Heart right ventricle (tissue), 16 donors: ENCODE data around the gene RHBDL1. TPM values are rescaled to one million over a fixed set of nuclear protein-coding genes. Genes with fewer than 3 reads are reported as not detected.

ENCODE experiments used
- ATAC-seq, 8 donors: fragments of 200-7000 bp; cut with Tn5 transposase; one replicate each; pipeline ENCODE4 v1.9.1; 2020; ENCODE audit warnings: mild to moderate bottlenecking in 8 of 8, moderate library complexity in 8 of 8, moderate number of reproducible peaks in 1 of 8
- DNase-seq, 2 donors: peaks; one replicate each; pipeline ENCODE4 v3.0.0-alpha.2; 2020
- H3K27ac ChIP-seq, 10 donors: fragments of 200-600 bp; sonication (generic) in 2 of 10; one replicate each; pipeline versions ENCODE4 v1.5.0 to v1.8.0; 2020 to 2022; ENCODE audit warnings: mild to moderate bottlenecking in 3 of 10
- H3K27me3 ChIP-seq, 7 donors: fragments of 200-600 bp; one replicate each; pipeline ENCODE4 v1.8.0; 2021 to 2022; ENCODE audit warnings: mild to moderate bottlenecking in 2 of 7
- H3K36me3 ChIP-seq, 9 donors: fragments of 200-600 bp; sonication (generic) in 1 of 9; one replicate each; pipeline versions ENCODE4 v1.5.0 to v1.8.0; 2020 to 2022; ENCODE audit warnings: mild to moderate bottlenecking in 2 of 9
- H3K4me1 ChIP-seq, 9 donors: fragments of 200-600 bp; sonication (generic) in 1 of 9; one replicate each; pipeline versions ENCODE4 v1.5.0 to v1.8.0; 2020 to 2022; ENCODE audit warnings: mild to moderate bottlenecking in 4 of 9
- H3K4me3 ChIP-seq, 10 donors: fragments of 200-600 bp; sonication (generic) in 2 of 10; one replicate each; pipeline versions ENCODE4 v1.5.0 to v1.8.0; 2020 to 2022; ENCODE audit warnings: mild to moderate bottlenecking in 7 of 10, moderate library complexity in 2 of 10
- H3K9me3 ChIP-seq, 11 donors: fragments of 200-600 bp in 10 of 11; sonication (generic) in 2 of 11; one replicate each; pipeline versions ENCODE4 v1.5.0 to v1.8.0; 2013 to 2022; ENCODE audit warnings: mild to moderate bottlenecking in 2 of 11, control low read depth in 1 of 11, moderate library complexity in 1 of 11
- WGBS, 2 donors: extraction: QIAGEN DNeasy Blood & Tissue Kit; methylation state at CpG; one replicate each; pipeline ENCODE4 v1.1.7; 2013; ENCODE audit warnings: inconsistent platforms in 1 of 2; 5-methylcytosine and 5-hydroxymethylcytosine counted together
- intact Hi-C, 10 donors: fragments of 100-400 bp; cut with DNase I; formaldehyde crosslinking; loops; one replicate each; pipeline versions ENCODE4 v1.11.1 to v1.14.2; 2022
- polyA plus RNA-seq, 2 donors: library from polyadenylated mRNA; stranded (reverse); fragments of 200-250 nt; gene quantifications; one replicate each; pipeline ENCODE4 v1.2.3, GENCODE V29; 2013
- total RNA-seq, 10 donors: library from RNA; stranded (reverse); fragmentation: NEBNext Ultra II Directional in 3 of 10; extraction: Animal tissue kit (Norgen Biotek cat#: 25700) in 3 of 10; gene quantifications; one replicate each; pipeline versions ENCODE4 v1.2.1 to v1.2.4, GENCODE V29; 2021 to 2023
- TF ChIP-seq, protein P1 (sequence below), 9 donors: fragments of 200-600 bp; sonication (generic) in 2 of 9; IDR thresholded peaks; one replicate each; pipeline versions ENCODE4 v1.5.0 to v1.8.0; 2021 to 2022; ENCODE audit warnings: antibody characterized with exemption in 9 of 9, mild to moderate bottlenecking in 5 of 9, moderate library complexity in 1 of 9
- donor health status: Arrhythmogenic right ventricular cardiomyopathy.
- donor health status: ischemic (EF 13 %, LVEDD 7.1; RV severe dilation, severe dysfunction).
- donor health status: healthy with polysubstance abuse.
- donor health status: DM: no; HTN: yes; CAD: no.
- donor health status: DM: no; HTN: no; CAD: no.
- donor health status: ischemic (EF 25% LVEDD 6.9; RV normal size, moderate dysfunction).
- donor health status: ischemic (EF 25% LVEDD 5.7; RV mildly dilated, moderate dysfunction).
- donor health status: healthy.
- donor health status: DM: yes; HTN: yes; CAD: no.
- donor health status: Ischemic cardiomyopathy.
- donor health status: ischemic (EF 35%, LVEDD 5.7; RV mildly dilated, moderate dysfunction).
- donor health status: nonischemic (EF 11% LVEDD 7.7; RV severe dilation, severe dysfunction).
- donor health status: DM: yes; HTN: yes; CAD: no.
- donor health status: PGD.
- donor health status: ischemic (EF 29% LVEDD 5.4; RV normal size, mild dysfunction).
- donor health status: nonischemic (EF 23%, LVEDD 6.1; RV moderate dilation, normal function).

The RHBDL1 gene
- total and polyA plus RNA-seq, 12 donors, result 0.90 to 7.4 (median 2.1) TPM

GRCh38 chr16:670485-671352, 4.8 kb upstream of the RHBDL1 start:
- DNase-seq (no peak), ATAC-seq (no peak)
- 89 to 93% methylated on average over 52 of the region's 52 CpGs for WGBS, 2 donors
- peaks cover 0 to 51% (median 35%) of the 10 kb centered on the region in 9 donors for H3K36me3 ChIP-seq
- H3K27me3 ChIP-seq, result peaks cover 0 to 7% (median 0%) of the 10 kb centered on the region in 7 donors
- H3K4me1 ChIP-seq, result peaks cover 8 to 39% (median 29%) of the 10 kb centered on the region in 9 donors
- no peaks in the 10 kb centered on the region for H3K9me3 ChIP-seq
- no peak overlapping the region for H3K4me3 ChIP-seq
- H3K27ac ChIP-seq, result no peak overlapping the region
- TF ChIP-seq, protein P1, sequence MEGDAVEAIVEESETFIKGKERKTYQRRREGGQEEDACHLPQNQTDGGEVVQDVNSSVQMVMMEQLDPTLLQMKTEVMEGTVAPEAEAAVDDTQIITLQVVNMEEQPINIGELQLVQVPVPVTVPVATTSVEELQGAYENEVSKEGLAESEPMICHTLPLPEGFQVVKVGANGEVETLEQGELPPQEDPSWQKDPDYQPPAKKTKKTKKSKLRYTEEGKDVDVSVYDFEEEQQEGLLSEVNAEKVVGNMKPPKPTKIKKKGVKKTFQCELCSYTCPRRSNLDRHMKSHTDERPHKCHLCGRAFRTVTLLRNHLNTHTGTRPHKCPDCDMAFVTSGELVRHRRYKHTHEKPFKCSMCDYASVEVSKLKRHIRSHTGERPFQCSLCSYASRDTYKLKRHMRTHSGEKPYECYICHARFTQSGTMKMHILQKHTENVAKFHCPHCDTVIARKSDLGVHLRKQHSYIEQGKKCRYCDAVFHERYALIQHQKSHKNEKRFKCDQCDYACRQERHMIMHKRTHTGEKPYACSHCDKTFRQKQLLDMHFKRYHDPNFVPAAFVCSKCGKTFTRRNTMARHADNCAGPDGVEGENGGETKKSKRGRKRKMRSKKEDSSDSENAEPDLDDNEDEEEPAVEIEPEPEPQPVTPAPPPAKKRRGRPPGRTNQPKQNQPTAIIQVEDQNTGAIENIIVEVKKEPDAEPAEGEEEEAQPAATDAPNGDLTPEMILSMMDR (IDR thresholded peaks at IDR 0.05), result no peak
- intact Hi-C loops, result no loop called here

DNA sequence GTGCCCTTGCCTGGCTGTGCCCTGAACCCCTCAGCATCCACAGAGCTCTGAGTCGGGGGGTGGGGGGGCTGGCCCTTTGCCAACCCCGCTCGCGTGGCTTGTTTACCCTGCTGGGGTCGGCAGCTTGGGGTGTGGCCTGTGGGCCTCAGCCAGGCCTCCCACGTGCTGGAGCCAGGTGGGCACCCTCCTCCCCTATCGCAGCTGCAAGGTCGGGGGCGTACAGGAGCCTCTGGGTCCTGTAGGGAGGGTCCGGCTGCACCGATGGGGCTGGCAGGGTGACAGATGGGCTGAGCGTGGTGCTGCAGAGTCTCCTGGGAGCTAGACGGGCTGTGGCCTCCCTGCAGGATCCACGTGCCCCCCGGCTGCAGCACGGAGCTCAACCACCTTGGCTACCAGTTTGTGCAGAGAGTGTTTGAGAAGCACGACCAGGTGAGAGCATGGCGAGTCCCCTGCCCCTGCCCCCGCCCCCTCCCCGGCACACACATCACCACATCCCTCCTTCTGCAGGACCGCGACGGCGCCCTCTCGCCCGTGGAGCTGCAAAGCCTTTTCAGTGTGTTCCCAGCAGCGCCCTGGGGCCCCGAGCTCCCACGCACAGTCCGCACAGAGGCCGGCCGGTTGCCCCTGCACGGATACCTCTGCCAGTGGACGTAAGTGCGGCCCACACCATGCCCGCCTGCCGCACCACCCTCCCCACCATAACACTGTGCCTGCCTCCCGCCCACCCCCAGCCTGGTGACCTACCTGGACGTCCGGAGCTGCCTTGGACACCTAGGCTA, 3.9 kb upstream of the RHBDL1 start:
- intact Hi-C loops, result no loop called here
- H3K4me1 ChIP-seq, result peaks cover 8 to 43% (median 32%) of the 10 kb centered on the region in 9 donors
- WGBS, 2 donors, result 86% methylated on average over 38 to 40 of the region's 40 CpGs

DNA sequence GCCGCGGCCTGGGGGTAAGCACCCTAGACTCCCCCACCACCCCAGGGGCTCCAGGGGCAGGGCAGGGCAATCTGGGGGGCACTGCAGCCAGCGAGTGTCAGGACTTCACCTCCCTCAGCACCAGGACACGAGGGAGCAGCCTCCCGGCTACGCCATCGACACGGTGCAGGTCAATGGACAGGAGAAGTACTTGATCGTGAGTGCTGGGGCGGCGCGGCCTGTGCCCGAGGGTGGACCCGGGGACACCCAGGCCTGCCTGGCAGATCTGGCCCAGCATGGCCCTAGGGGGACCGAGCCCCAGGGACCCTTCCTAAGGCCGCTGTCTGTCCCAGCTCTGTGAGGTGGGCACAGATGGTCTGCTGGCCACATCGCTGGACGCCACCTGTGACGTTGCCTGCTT, 3.1 kb upstream of the RHBDL1 start:
- TF ChIP-seq, protein P1 (IDR thresholded peaks at IDR 0.05), result no peak
- Histone ChIP-seq H3K4me1 (peaks cover 8 to 39% (median 27%) of the 10 kb centered on the region in 9 donors), H3K9me3 (no peaks in the 10 kb centered on the region), H3K27me3 (peaks cover 0 to 22% (median 0%) of the 10 kb centered on the region in 7 donors), H3K4me3 (no peak overlapping the region), H3K27ac (no peak overlapping the region), H3K36me3 (peaks cover 0 to 51% (median 35%) of the 10 kb centered on the region in 9 donors)
- 90% methylated on average over 19 of the region's 19 CpGs for WGBS, 2 donors
- DNase-seq (no peak), ATAC-seq (no peak)
- intact Hi-C loops, result no loop called here

More for the DNA sequence above, 3.9 kb upstream of the RHBDL1 start:
- Histone ChIP-seq H3K27me3 (peaks cover 0 to 15% (median 0%) of the 10 kb centered on the region in 7 donors), H3K36me3 (peaks cover 0 to 51% (median 35%) of the 10 kb centered on the region in 9 donors), H3K27ac (no peak overlapping the region), H3K4me3 (no peak overlapping the region), H3K9me3 (no peaks in the 10 kb centered on the region)
- no peak for ATAC-seq
- TF ChIP-seq, protein P1 (IDR thresholded peaks at IDR 0.05), result no peak
- DNase-seq, result no peak

- Histone ChIP-seq H3K27me3 (peaks cover 0 to 22% (median 0%) of the 10 kb centered on the region in 7 donors), H3K9me3 (no peaks in the 10 kb centered on the region), H3K27ac (no peak overlapping the region), H3K4me3 (no peak overlapping the region), H3K36me3 (peaks cover 0 to 51% (median 35%) of the 10 kb centered on the region in 9 donors), H3K4me1 (peaks cover 8 to 35% (median 25%) of the 10 kb centered on the region in 9 donors)
- intact Hi-C loops, result no loop called here
- TF ChIP-seq, protein P1 (IDR thresholded peaks at IDR 0.05), result no peak
- ATAC-seq (no peak), DNase-seq (no peak)
- WGBS, 2 donors, result 93 to 94% methylated on average over 21 of the region's 21 CpGs
These were observed 2.6 kb upstream of the RHBDL1 start for GRCh38 chr16:672851-673250.
